MCF 10A (cell line): Measurements from ENCODE around the gene TMEM151A. TPM values are rescaled to one million over a fixed set of nuclear protein-coding genes. Genes with fewer than 3 reads are reported as not detected.

Source experiments
- BruUV-seq: library from RNA; stranded (reverse); fragments of 400-500 nt; replicated peaks from 2 replicates; lab custom pipeline; 2021; lab: Mats Ljungman, UMichigan
- CTCF ChIA-PET: fragments of 300-600 bp; sonication (Branson Sonifier 250); formaldehyde crosslinking; extraction: SDS; loops from one replicate; lab custom pipeline; 2021; ENCODE audit warnings: antibody characterized with exemption, inconsistent platforms; lab: Yijun Ruan, JAX
- POLR2A ChIA-PET: fragments of 300-600, 350-650 bp; sonication (Branson Sonifier 250); formaldehyde crosslinking; extraction: SDS; loops from one replicate; lab custom pipeline; 2020; ENCODE audit warnings: antibody characterized with exemption, inconsistent platforms; lab: Yijun Ruan, JAX
- DNase-seq: peaks from one replicate; pipeline ENCODE4 v3.0.0-alpha.2; 2018; ENCODE audit not compliant: unreplicated experiment
- H3K27ac Mint-ChIP-seq: one replicate; pipeline ENCODE4 v1.8.0; 2022; ENCODE audit warnings: mild to moderate bottlenecking, low read depth, mixed read lengths; ENCODE audit not compliant: unreplicated experiment
- H3K27me3 Mint-ChIP-seq: one replicate; pipeline ENCODE4 v1.8.0; 2022; ENCODE audit warnings: mixed read lengths; ENCODE audit not compliant: insufficient read depth, unreplicated experiment
- H3K36me3 Mint-ChIP-seq: one replicate; pipeline ENCODE4 v1.8.0; 2022; ENCODE audit warnings: mild to moderate bottlenecking, moderate library complexity, mixed read lengths; ENCODE audit not compliant: insufficient read depth, unreplicated experiment
- H3K4me1 Mint-ChIP-seq: one replicate; pipeline ENCODE4 v1.8.0; 2022; ENCODE audit warnings: mixed read lengths; ENCODE audit not compliant: insufficient read depth, unreplicated experiment
- H3K4me3 Mint-ChIP-seq: one replicate; pipeline ENCODE4 v1.8.0; 2022; ENCODE audit warnings: mild to moderate bottlenecking, moderate library complexity, mixed read lengths; ENCODE audit not compliant: unreplicated experiment
- H3K9me3 Mint-ChIP-seq: one replicate; pipeline ENCODE4 v1.8.0; 2022; ENCODE audit warnings: mixed read lengths; ENCODE audit not compliant: unreplicated experiment
- CTCF ChIP-seq: fragments of 200-600 bp; IDR thresholded peaks from one replicate; pipeline ENCODE4 v1.8.0; 2022; ENCODE audit warnings: antibody characterized with exemption, mild to moderate bottlenecking; ENCODE audit not compliant: unreplicated experiment
- intact Hi-C: fragments of 100-400 bp; cut with micrococcal nuclease; formaldehyde crosslinking; loops from 2 replicates; pipeline ENCODE4 v1.14.1; 2022
- total RNA-seq: library from RNA; stranded (reverse); gene quantifications from 2 replicates; pipeline ENCODE4 v1.2.3, GENCODE V29; 2022

The TMEM151A gene
- total RNA-seq, 1 experiment from 2014 or later, result not detected

GRCh38 chr11:66324664-66325063 is 33.0 kb downstream of the TMEM151A start:
- Mint-ChIP-seq H3K4me3 (no peak overlapping the region), H3K27ac (no peak overlapping the region), H3K36me3 (no peaks in the 10 kb centered on the region), H3K9me3 (no peaks in the 10 kb centered on the region), H3K27me3 (no peaks in the 10 kb centered on the region), H3K4me1 (peaks cover 47% of the 10 kb centered on the region)
- CTCF ChIA-PET, result interaction anchor here (0.6 to 1.3 kb wide), 3 partner anchors 13 to 294 kb away, joined by 4 to 6 read pairs (median 5); no protein-coding TSS in a partner anchor
- BruUV-seq, result no TSS peak
- no peak for TF ChIP-seq CTCF
- DNase-seq, result no peak
- intact Hi-C loops, result no loop called here
- POLR2A ChIA-PET, result interaction anchor here (0.8 to 1.2 kb wide), 5 partner anchors 12 to 41 kb away, joined by 3 to 5 read pairs (median 3); partner anchors contain the start of gene BRMS1

- no peak overlapping the region for H3K4me3 Mint-ChIP-seq
- POLR2A ChIA-PET, result interaction anchor here (1.1 to 1.2 kb wide), 2 partner anchors 14 to 20 kb away, joined by 4 to 5 read pairs; partner anchors contain the start of gene BRMS1
- CTCF ChIA-PET, result interaction anchor here (1.3 kb wide), 1 partner anchor 14 kb away, joined by 6 read pairs; no protein-coding TSS in a partner anchor
- H3K4me1 Mint-ChIP-seq, result peaks cover 51% of the 10 kb centered on the region
- TF ChIP-seq CTCF, result no peak
- H3K9me3 Mint-ChIP-seq, result no peaks in the 10 kb centered on the region
- DNase-seq, result no peak
- BruUV-seq, result no TSS peak
- intact Hi-C loops, result no loop called here
- no peaks in the 10 kb centered on the region for H3K27me3 Mint-ChIP-seq
- H3K36me3 Mint-ChIP-seq, result no peaks in the 10 kb centered on the region
- no peak overlapping the region for H3K27ac Mint-ChIP-seq
These were observed 33.6 kb downstream of the TMEM151A start for GRCh38 chr11:66325263-66325671.

GRCh38 chr11:66326261-66327111 is 34.8 kb downstream of the TMEM151A start:
- Mint-ChIP-seq H3K4me1 (peaks cover 52% of the 10 kb centered on the region), H3K4me3 (no peak overlapping the region), H3K27me3 (no peaks in the 10 kb centered on the region), H3K36me3 (peaks cover 6% of the 10 kb centered on the region), H3K27ac (peak overlapping the region; percentile 76), H3K9me3 (no peaks in the 10 kb centered on the region)
- CTCF ChIA-PET, result interaction anchor here (0.7 to 1.0 kb wide), 4 partner anchors 14 to 369 kb away, joined by 3 to 6 read pairs (median 4); no protein-coding TSS in a partner anchor
- no TSS peak for BruUV-seq
- DNase-seq, result peak; percentile 33
- POLR2A ChIA-PET, result interaction anchor here (0.6 to 1.8 kb wide), 11 partner anchors 8 to 351 kb away, joined by 3 to 20 read pairs (median 4); partner anchors contain the start of genes BRMS1, RIN1 and YIF1A
- no peak for TF ChIP-seq CTCF
- intact Hi-C loops, result no loop called here
